OCI-LY3 (cell line): Measurements from ENCODE around the gene MYO3A.
A peak's percentile ranks its signal among the peaks of the same experiment; 100 is the strongest.

Source experiments
- H2AFZ ChIP-seq: fragments of 200-600, 300-600 bp; shearing (Covaris generic); 2 replicates; pipeline ENCODE4 v1.6.0; 2014; ENCODE audit warnings: antibody characterized with exemption, low read depth, low read length
- H3K27ac ChIP-seq: fragments of 200-600, 300-600 bp; sonication (generic); 2 replicates; pipeline ENCODE4 v1.5.1; 2014; ENCODE audit warnings: mild to moderate bottlenecking, low read length, moderate library complexity, mixed read lengths
- H3K27me3 ChIP-seq: fragments of 200-600, 300-600 bp; sonication (generic); 2 replicates; pipeline ENCODE4 v1.6.1; 2014; ENCODE audit warnings: low read depth, low read length, mixed read lengths
- H3K36me3 ChIP-seq: fragments of 200-600, 300-600 bp; sonication (generic); replicated peaks from 2 replicates; pipeline ENCODE3; 2014; ENCODE audit warnings: low read depth, low read length, mixed read lengths
- H3K4me1 ChIP-seq: fragments of 300-600, 200-600 bp; sonication (generic); 2 replicates; pipeline ENCODE4 v1.6.1; 2014; ENCODE audit warnings: low read length, mixed read lengths
- H3K4me2 ChIP-seq: fragments of 200-600, 300-600 bp; sonication (generic); 2 replicates; pipeline ENCODE4 v1.6.1; 2014; ENCODE audit warnings: low read length, mixed read lengths
- H3K4me3 ChIP-seq: fragments of 300-600, 200-600 bp; sonication (generic); 2 replicates; pipeline ENCODE4 v1.5.1; 2014; ENCODE audit warnings: antibody characterized with exemption, mild to moderate bottlenecking, low read length, moderate library complexity
- H3K79me2 ChIP-seq: fragments of 300-600, 200-600 bp; shearing (Covaris generic); 2 replicates; pipeline ENCODE4 v1.6.1; 2014; ENCODE audit warnings: mild to moderate bottlenecking, low read length, mixed read lengths
- H3K9ac ChIP-seq: fragments of 300-600, 200-600 bp; shearing (Covaris generic); 2 replicates; pipeline ENCODE4 v1.6.0; 2014; ENCODE audit warnings: mild to moderate bottlenecking, low read length, moderate library complexity
- H3K9me3 ChIP-seq: fragments of 200-600, 300-600 bp; shearing (Covaris generic); 2 replicates; pipeline ENCODE4 v1.6.1; 2014; ENCODE audit warnings: low read length, mixed read lengths; ENCODE audit not compliant: insufficient read depth
- H4K20me1 ChIP-seq: fragments of 200-600, 300-600 bp; sonication (generic); 2 replicates; pipeline ENCODE4 v1.6.1; 2016; ENCODE audit warnings: low read length, mixed read lengths; ENCODE audit not compliant: insufficient read depth
- CTCF ChIP-seq: fragments of 200-600, 300-600 bp; sonication (generic); IDR thresholded peaks from 2 replicates; pipeline ENCODE4 v1.5.1; 2014; ENCODE audit warnings: antibody characterized with exemption, low read length, low read depth
- EZH2phosphoT487 ChIP-seq: fragments of 200-600 bp; shearing (Covaris generic); IDR thresholded peaks from 2 replicates; pipeline ENCODE4 v1.6.1; 2018; ENCODE audit warnings: antibody characterized with exemption, mixed run types, low read depth

The MYO3A gene

GRCh38 chr10:25896421-25896820 lies 37.6 kb upstream of the MYO3A start:
- Histone ChIP-seq H3K4me1 (peaks cover 19% of the 10 kb centered on the region), H3K9ac (no peak overlapping the region), H3K27ac (no peak overlapping the region), H3K9me3 (no peaks in the 10 kb centered on the region), H3K4me2 (no peak overlapping the region), H3K4me3 (no peak overlapping the region), H4K20me1 (no peaks in the 10 kb centered on the region), H2AFZ (no peak overlapping the region), H3K79me2 (no peaks in the 10 kb centered on the region), H3K36me3 (no peaks in the 10 kb centered on the region), H3K27me3 (peaks cover 4% of the 10 kb centered on the region; the same call in 1 of the 2 replicates)
- TF ChIP-seq EZH2phosphoT487, result no peak
- TF ChIP-seq CTCF, result no peak

- Histone ChIP-seq H3K79me2 (no peaks in the 10 kb centered on the region), H3K27ac (no peak overlapping the region), H3K9me3 (no peaks in the 10 kb centered on the region), H2AFZ (no peak overlapping the region), H3K27me3 (peaks cover 4% of the 10 kb centered on the region; the same call in 1 of the 2 replicates), H3K36me3 (no peaks in the 10 kb centered on the region), H3K4me1 (peaks cover 47% of the 10 kb centered on the region), H3K4me3 (no peak overlapping the region), H3K9ac (no peak overlapping the region), H3K4me2 (no peak overlapping the region), H4K20me1 (no peaks in the 10 kb centered on the region)
- TF ChIP-seq CTCF (no peak), EZH2phosphoT487 (no peak)
These were observed 34.7 kb upstream of the MYO3A start for GRCh38 chr10:25899304-25899703.

- H3K79me2 ChIP-seq, result no peaks in the 10 kb centered on the region
- no peak for TF ChIP-seq CTCF
- TF ChIP-seq EZH2phosphoT487, result no peak
- H3K9ac ChIP-seq, result peak overlapping the region; percentile 67
- H3K27me3 ChIP-seq, result peaks cover 4% of the 10 kb centered on the region; the same call in 1 of the 2 replicates
- no peaks in the 10 kb centered on the region for H4K20me1 ChIP-seq
- peak overlapping the region; percentile 93 for H3K4me2 ChIP-seq
- peaks cover 65% of the 10 kb centered on the region for H3K4me1 ChIP-seq
- peak overlapping the region; percentile 66 for H3K4me3 ChIP-seq
- peaks cover 5% of the 10 kb centered on the region for H3K36me3 ChIP-seq
- H3K9me3 ChIP-seq, result no peaks in the 10 kb centered on the region
- H2AFZ ChIP-seq, result no peak overlapping the region
- H3K27ac ChIP-seq, result peak overlapping the region; percentile 96
These were observed 32.8 kb upstream of the MYO3A start for GRCh38 chr10:25901199-25901598.

- H3K36me3 ChIP-seq, result peaks cover 5% of the 10 kb centered on the region
- H3K4me3 ChIP-seq, result peak overlapping the region; percentile 66
- H3K9me3 ChIP-seq, result no peaks in the 10 kb centered on the region
- no peak overlapping the region for H2AFZ ChIP-seq
- H3K27me3 ChIP-seq, result peaks cover 4% of the 10 kb centered on the region; the same call in 1 of the 2 replicates
- H3K4me1 ChIP-seq, result peaks cover 71% of the 10 kb centered on the region
- peak overlapping the region; percentile 93 for H3K4me2 ChIP-seq
- H3K9ac ChIP-seq, result peak overlapping the region; percentile 67
- peak overlapping the region; percentile 96 for H3K27ac ChIP-seq
- H4K20me1 ChIP-seq, result no peaks in the 10 kb centered on the region
- H3K79me2 ChIP-seq, result no peaks in the 10 kb centered on the region
- TF ChIP-seq EZH2phosphoT487 (no peak), CTCF (no peak)
These were observed 32.0 kb upstream of the MYO3A start for GRCh38 chr10:25902002-25902401.
